ENCODE results near the gene HDLBP. TPM values are rescaled to one million over a fixed set of nuclear protein-coding genes. Genes with fewer than 3 reads are reported as not detected.

HDLBP gene
- polyA plus RNA-seq, 1 experiment = 707 TPM

- ChIA-PET POLR2A (no interaction called here), CTCF (interaction anchor here (0.7 kb wide), 1 partner anchor 21 kb away, joined by 5 read pairs; no protein-coding TSS in a partner anchor)
- no peak for DNase-seq (ENCODE audit: low read depth, low spot score)
- H3K9me3 ChIP-seq (ENCODE audit: control insufficient read depth, insufficient read depth, low read length) = no peaks in the 10 kb centered on the region; the same call in 1 of the 2 replicates
- H3K27me3 ChIP-seq (ENCODE audit: control insufficient read depth, insufficient read depth, low read length) = no peaks in the 10 kb centered on the region
- TF ChIP-seq, protein P1, sequence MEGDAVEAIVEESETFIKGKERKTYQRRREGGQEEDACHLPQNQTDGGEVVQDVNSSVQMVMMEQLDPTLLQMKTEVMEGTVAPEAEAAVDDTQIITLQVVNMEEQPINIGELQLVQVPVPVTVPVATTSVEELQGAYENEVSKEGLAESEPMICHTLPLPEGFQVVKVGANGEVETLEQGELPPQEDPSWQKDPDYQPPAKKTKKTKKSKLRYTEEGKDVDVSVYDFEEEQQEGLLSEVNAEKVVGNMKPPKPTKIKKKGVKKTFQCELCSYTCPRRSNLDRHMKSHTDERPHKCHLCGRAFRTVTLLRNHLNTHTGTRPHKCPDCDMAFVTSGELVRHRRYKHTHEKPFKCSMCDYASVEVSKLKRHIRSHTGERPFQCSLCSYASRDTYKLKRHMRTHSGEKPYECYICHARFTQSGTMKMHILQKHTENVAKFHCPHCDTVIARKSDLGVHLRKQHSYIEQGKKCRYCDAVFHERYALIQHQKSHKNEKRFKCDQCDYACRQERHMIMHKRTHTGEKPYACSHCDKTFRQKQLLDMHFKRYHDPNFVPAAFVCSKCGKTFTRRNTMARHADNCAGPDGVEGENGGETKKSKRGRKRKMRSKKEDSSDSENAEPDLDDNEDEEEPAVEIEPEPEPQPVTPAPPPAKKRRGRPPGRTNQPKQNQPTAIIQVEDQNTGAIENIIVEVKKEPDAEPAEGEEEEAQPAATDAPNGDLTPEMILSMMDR (IDR thresholded peaks at IDR 0.05; ENCODE audit: low read depth, low read length) = no peak
- no peak overlapping the region for H3K27ac ChIP-seq (ENCODE audit: low read depth, low read length)
- H3K4me3 ChIP-seq (ENCODE audit: low read depth, low read length) = no peak overlapping the region
Measured at GRCh38 chr2:241237047-241237446, 78.4 kb downstream of the HDLBP start.

- Histone ChIP-seq H3K27me3 (ENCODE audit: control insufficient read depth, insufficient read depth, low read length) (no peaks in the 10 kb centered on the region), H3K4me3 (ENCODE audit: low read depth, low read length) (no peak overlapping the region), H3K27ac (ENCODE audit: low read depth, low read length) (no peak overlapping the region), H3K9me3 (ENCODE audit: control insufficient read depth, insufficient read depth, low read length) (no peaks in the 10 kb centered on the region; the same call in 1 of the 2 replicates)
- no peak for DNase-seq (ENCODE audit: low read depth, low spot score)
- POLR2A ChIA-PET = no interaction called here
- TF ChIP-seq, protein P1 (IDR thresholded peaks at IDR 0.05; ENCODE audit: low read depth, low read length) = no peak
- CTCF ChIA-PET = no interaction called here
Measured at GRCh38 chr2:241235859-241236593, 79.4 kb downstream of the HDLBP start.

DNA sequence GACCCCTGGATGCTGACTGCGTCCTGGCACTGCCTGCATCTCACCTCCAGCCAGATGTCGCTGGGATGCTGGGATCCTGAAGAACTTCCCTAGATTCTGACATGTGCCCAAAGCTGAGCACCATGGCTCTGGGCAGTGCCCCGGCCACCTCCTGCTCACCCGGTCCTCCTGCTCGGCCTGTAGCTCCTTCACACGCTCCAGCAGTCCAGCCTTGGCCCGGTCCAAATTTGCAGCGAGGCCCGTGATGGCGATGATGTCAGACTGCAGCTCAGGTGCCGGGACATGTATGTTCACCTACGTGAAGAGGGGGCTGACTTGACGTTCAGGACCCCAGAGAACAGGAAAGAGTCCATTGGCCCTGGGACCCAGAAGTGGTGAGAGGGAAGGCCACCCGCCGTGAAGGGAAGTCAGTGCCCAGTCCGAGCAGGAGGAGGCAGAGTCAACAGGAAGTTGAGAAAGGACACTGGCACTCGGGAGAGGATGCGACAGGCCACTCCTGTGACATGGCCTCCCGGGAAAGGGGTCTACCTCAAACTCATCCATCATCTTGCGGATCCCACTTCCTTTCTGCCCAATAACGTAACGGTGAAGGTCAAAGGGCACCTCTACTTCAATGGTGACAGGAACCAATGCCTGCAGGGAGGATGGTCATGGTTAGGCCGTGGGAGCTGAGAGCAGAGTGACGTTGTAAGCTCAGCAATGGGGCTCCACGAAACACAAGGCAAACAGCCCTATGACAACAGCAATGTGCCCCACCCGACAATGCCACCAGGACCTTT lies 80.3 kb downstream of the HDLBP start:
- ChIA-PET CTCF (no interaction called here), POLR2A (no interaction called here)
- H3K27ac ChIP-seq (ENCODE audit: low read depth, low read length) = no peak overlapping the region
- no peak for DNase-seq (ENCODE audit: low read depth, low spot score)
- H3K4me3 ChIP-seq (ENCODE audit: low read depth, low read length) = no peak overlapping the region
- TF ChIP-seq, protein P1 (IDR thresholded peaks at IDR 0.05; ENCODE audit: low read depth, low read length) = no peak
- no peaks in the 10 kb centered on the region; the same call in 1 of the 2 replicates for H3K9me3 ChIP-seq (ENCODE audit: control insufficient read depth, insufficient read depth, low read length)
- no peaks in the 10 kb centered on the region for H3K27me3 ChIP-seq (ENCODE audit: control insufficient read depth, insufficient read depth, low read length)

- ChIA-PET POLR2A (no interaction called here), CTCF (no interaction called here)
- no peak overlapping the region for H3K4me3 ChIP-seq (ENCODE audit: low read depth, low read length)
- TF ChIP-seq, protein P1 (IDR thresholded peaks at IDR 0.05; ENCODE audit: low read depth, low read length) = no peak
- H3K27me3 ChIP-seq (ENCODE audit: control insufficient read depth, insufficient read depth, low read length) = no peaks in the 10 kb centered on the region
- no peak overlapping the region for H3K27ac ChIP-seq (ENCODE audit: low read depth, low read length)
- H3K9me3 ChIP-seq (ENCODE audit: control insufficient read depth, insufficient read depth, low read length) = no peaks in the 10 kb centered on the region
- DNase-seq (ENCODE audit: low read depth, low spot score) = no peak
Measured at GRCh38 chr2:241234066-241234790, 81.2 kb downstream of the HDLBP start.

Data from AG04450 (cell line).